ENCODE data around the gene C1orf159. TPM values are rescaled to one million over a fixed set of nuclear protein-coding genes. Genes with fewer than 3 reads are reported as not detected.

Gene C1orf159
- total RNA-seq, 2 experiments from 2014 or later, result 11.1 to 11.3 TPM

DNA sequence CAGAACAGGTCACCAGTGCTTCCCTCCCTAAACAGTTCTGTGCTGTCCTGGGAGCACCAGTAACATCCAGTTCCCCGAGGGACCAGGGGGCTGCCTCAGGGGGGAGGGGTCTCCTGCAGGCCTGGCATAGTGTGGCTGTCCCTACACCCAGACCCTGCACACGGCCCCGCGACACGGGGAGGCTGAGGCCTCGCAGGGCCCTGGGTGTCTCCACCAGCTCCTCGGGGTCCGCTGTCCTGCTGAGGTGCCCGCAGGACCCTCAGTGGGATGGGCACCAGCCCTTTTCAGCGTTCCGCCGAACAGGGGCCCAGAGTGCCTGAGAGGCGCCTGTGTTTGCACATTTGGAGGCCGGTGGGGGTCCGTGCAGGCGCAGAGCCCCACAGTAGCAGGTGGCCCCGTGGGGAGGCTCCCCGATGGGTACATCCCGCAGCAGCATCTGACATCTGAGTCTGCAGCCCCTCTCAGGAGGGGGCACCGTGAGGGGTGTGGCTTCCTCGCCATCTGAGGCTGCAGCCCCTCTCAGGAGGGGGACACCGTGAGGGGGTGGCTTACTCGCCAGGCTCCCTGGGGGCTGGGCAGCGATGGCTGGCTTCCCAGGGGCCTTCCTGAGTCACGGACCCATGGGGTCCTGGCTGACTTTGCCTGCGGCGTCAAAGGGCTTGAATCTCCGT is 18.5 kb upstream of the C1orf159 start:
- no peaks in the 10 kb centered on the region for H3K36me3 Mint-ChIP-seq (ENCODE audit: low read depth)
- ChIA-PET POLR2A (no interaction called here), CTCF (no interaction called here)
- peaks cover 13% of the 10 kb centered on the region for H3K4me1 Mint-ChIP-seq (ENCODE audit: low read depth)
- no peaks in the 10 kb centered on the region for H3K27me3 Mint-ChIP-seq
- intact Hi-C loops (cut with DNase I, micrococcal nuclease), result no loop called here
- no peak for DNase-seq
- TF ChIP-seq, protein P1, sequence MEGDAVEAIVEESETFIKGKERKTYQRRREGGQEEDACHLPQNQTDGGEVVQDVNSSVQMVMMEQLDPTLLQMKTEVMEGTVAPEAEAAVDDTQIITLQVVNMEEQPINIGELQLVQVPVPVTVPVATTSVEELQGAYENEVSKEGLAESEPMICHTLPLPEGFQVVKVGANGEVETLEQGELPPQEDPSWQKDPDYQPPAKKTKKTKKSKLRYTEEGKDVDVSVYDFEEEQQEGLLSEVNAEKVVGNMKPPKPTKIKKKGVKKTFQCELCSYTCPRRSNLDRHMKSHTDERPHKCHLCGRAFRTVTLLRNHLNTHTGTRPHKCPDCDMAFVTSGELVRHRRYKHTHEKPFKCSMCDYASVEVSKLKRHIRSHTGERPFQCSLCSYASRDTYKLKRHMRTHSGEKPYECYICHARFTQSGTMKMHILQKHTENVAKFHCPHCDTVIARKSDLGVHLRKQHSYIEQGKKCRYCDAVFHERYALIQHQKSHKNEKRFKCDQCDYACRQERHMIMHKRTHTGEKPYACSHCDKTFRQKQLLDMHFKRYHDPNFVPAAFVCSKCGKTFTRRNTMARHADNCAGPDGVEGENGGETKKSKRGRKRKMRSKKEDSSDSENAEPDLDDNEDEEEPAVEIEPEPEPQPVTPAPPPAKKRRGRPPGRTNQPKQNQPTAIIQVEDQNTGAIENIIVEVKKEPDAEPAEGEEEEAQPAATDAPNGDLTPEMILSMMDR (IDR thresholded peaks at IDR 0.05), result no peak
- no peaks in the 10 kb centered on the region for H3K9me3 Mint-ChIP-seq
- no peak overlapping the region for H3K4me3 Mint-ChIP-seq
- H3K4me3 ChIP-seq (ENCODE audit: low read length), result no peak overlapping the region
- peaks cover 28% of the 10 kb centered on the region for H3K4me1 ChIP-seq (ENCODE audit: insufficient read depth, low read length)
- H3K27ac ChIP-seq (ENCODE audit: low read depth in 1 of 2, low read length in 2 of 2), result no peak overlapping the region
- no peak overlapping the region for H3K27ac Mint-ChIP-seq
- H3K9me3 ChIP-seq (ENCODE audit: control insufficient read depth in 1 of 2, insufficient read depth in 1 of 2, low read length in 2 of 2), result peaks cover 0 to 5% of the 10 kb centered on the region in 2 experiments
- ATAC-seq (ENCODE audit: poor library complexity), result no peak
- no peaks in the 10 kb centered on the region for H3K36me3 ChIP-seq (ENCODE audit: insufficient read depth, low read length)
- no peaks in the 10 kb centered on the region for H3K27me3 ChIP-seq (ENCODE audit: control insufficient read depth in 1 of 2, insufficient read depth in 2 of 2, low read length in 2 of 2)

- Histone ChIP-seq H3K27ac (ENCODE audit: low read depth in 1 of 2, low read length in 2 of 2) (no peak overlapping the region), H3K9me3 (ENCODE audit: control insufficient read depth in 1 of 2, insufficient read depth in 1 of 2, low read length in 2 of 2) (peaks cover 0 to 5% of the 10 kb centered on the region in 2 experiments), H3K4me1 (ENCODE audit: insufficient read depth, low read length) (peaks cover 21% of the 10 kb centered on the region), H3K4me3 (ENCODE audit: low read length) (no peak overlapping the region), H3K27me3 (ENCODE audit: control insufficient read depth in 1 of 2, insufficient read depth in 2 of 2, low read length in 2 of 2) (no peaks in the 10 kb centered on the region), H3K36me3 (ENCODE audit: insufficient read depth, low read length) (no peaks in the 10 kb centered on the region)
- POLR2A ChIA-PET, result no interaction called here
- no peaks in the 10 kb centered on the region for H3K36me3 Mint-ChIP-seq (ENCODE audit: low read depth)
- H3K4me1 Mint-ChIP-seq (ENCODE audit: low read depth), result peaks cover 13% of the 10 kb centered on the region
- ATAC-seq (ENCODE audit: poor library complexity) (no peak), DNase-seq (no peak)
- no peak overlapping the region for H3K4me3 Mint-ChIP-seq
- CTCF ChIA-PET, result no interaction called here
- intact Hi-C loops (cut with DNase I, micrococcal nuclease), result no loop called here
- TF ChIP-seq, protein P1 (IDR thresholded peaks at IDR 0.05), result no peak
- no peaks in the 10 kb centered on the region for H3K27me3 Mint-ChIP-seq
- H3K27ac Mint-ChIP-seq, result no peak overlapping the region
- H3K9me3 Mint-ChIP-seq, result no peaks in the 10 kb centered on the region
Measured at GRCh38 chr1:1132956-1133750, 17.3 kb upstream of the C1orf159 start.

- no peak overlapping the region for H3K27ac ChIP-seq (ENCODE audit: low read depth in 1 of 2, low read length in 2 of 2)
- CTCF ChIA-PET, result no interaction called here
- Mint-ChIP-seq H3K27ac (no peak overlapping the region), H3K27me3 (no peaks in the 10 kb centered on the region), H3K36me3 (ENCODE audit: low read depth) (no peaks in the 10 kb centered on the region), H3K4me3 (no peak overlapping the region), H3K9me3 (no peaks in the 10 kb centered on the region), H3K4me1 (ENCODE audit: low read depth) (peaks cover 6% of the 10 kb centered on the region)
- intact Hi-C loops (cut with DNase I, micrococcal nuclease), result no loop called here
- H3K4me1 ChIP-seq (ENCODE audit: insufficient read depth, low read length), result peaks cover 13% of the 10 kb centered on the region
- TF ChIP-seq, protein P1 (IDR thresholded peaks at IDR 0.05), result no peak
- no peak overlapping the region for H3K4me3 ChIP-seq (ENCODE audit: low read length)
- H3K27me3 ChIP-seq (ENCODE audit: control insufficient read depth in 1 of 2, insufficient read depth in 2 of 2, low read length in 2 of 2), result no peaks in the 10 kb centered on the region
- H3K9me3 ChIP-seq (ENCODE audit: control insufficient read depth in 1 of 2, insufficient read depth in 1 of 2, low read length in 2 of 2), result peaks cover 0 to 5% of the 10 kb centered on the region in 2 experiments
- DNase-seq, result no peak
- POLR2A ChIA-PET, result no interaction called here
- H3K36me3 ChIP-seq (ENCODE audit: insufficient read depth, low read length), result no peaks in the 10 kb centered on the region
- ATAC-seq (ENCODE audit: poor library complexity), result no peak
Measured at GRCh38 chr1:1132042-1132950, 16.4 kb upstream of the C1orf159 start.
